ENCODE results near the gene ZBTB20.

GRCh38 chr3:115147329-115148141, 447 bp upstream of the ZBTB20 start:
- no peak for TF ChIP-seq CTCF (IDR thresholded peaks at IDR 0.05; ENCODE audit: insufficient read depth, low read length, poor library complexity, severe bottlenecking)
- no peak for TF ChIP-seq EZH2phosphoT487 (conservative IDR thresholded peaks at IDR 0.05; ENCODE audit: low read length)

Measured in SU-DHL-6 (cell line).